ENCODE measurements around the gene PITHD1.

DNA sequence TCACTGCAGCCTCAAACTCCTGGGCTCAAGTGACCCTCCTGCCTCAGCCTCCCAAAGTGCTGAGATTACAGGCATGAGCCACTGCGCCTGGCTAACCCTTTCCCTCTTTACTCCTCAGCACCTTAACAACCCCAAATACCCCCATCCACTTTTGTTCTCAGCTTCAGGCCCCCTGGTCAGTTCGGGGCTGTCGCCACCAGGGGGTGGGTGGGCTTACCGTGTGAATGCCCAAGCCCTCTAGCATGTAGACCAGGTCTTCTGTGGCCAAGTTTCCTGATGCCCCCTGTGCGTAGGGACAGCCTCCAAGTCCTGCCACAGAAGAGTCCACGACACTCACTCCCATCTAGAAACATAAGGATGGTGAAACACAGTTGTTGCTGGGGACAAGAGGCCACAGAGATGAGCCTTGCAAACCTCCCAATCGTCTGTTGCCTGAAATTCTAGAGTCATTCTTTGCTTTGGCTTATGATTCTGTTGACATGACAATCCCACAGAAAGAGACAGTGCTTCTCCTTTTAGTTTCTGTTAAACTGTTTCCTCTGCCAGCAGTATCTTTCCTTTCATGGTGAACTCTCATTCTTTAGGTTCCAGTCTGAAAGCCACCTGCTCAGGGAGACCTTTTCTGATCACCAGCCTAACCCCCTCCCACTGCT, 26.1 kb downstream of the PITHD1 start:
- TF ChIP-seq, protein P1, sequence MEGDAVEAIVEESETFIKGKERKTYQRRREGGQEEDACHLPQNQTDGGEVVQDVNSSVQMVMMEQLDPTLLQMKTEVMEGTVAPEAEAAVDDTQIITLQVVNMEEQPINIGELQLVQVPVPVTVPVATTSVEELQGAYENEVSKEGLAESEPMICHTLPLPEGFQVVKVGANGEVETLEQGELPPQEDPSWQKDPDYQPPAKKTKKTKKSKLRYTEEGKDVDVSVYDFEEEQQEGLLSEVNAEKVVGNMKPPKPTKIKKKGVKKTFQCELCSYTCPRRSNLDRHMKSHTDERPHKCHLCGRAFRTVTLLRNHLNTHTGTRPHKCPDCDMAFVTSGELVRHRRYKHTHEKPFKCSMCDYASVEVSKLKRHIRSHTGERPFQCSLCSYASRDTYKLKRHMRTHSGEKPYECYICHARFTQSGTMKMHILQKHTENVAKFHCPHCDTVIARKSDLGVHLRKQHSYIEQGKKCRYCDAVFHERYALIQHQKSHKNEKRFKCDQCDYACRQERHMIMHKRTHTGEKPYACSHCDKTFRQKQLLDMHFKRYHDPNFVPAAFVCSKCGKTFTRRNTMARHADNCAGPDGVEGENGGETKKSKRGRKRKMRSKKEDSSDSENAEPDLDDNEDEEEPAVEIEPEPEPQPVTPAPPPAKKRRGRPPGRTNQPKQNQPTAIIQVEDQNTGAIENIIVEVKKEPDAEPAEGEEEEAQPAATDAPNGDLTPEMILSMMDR (IDR thresholded peaks at IDR 0.05; ENCODE audit: low read depth, low read length): peak; percentile 11; the same call in 1 of the 2 replicates
- no peak for TF ChIP-seq EZH2phosphoT487 (IDR thresholded peaks at IDR 0.05; ENCODE audit: low read depth)
